ENCODE measurements around the gene MFNG.
"Not testable (repeated sequence)": the region's sequence is repeated elsewhere in the genome, so short reads cannot be mapped to it uniquely, and the experiment has no call there.

MFNG gene

GRCh38 chr22:37480387-37481346, 5.5 kb downstream of the MFNG start:
- DNase-seq (ENCODE audit: extremely low spot score, insufficient read length, low read depth) = no peak
- no peak for FAIRE-seq

- FAIRE-seq (no peak), DNase-seq (ENCODE audit: extremely low spot score, insufficient read length, low read depth) (no peak)
These were observed 7.0 kb downstream of the MFNG start for GRCh38 chr22:37479196-37479595.

- FAIRE-seq (no peak), DNase-seq (ENCODE audit: extremely low spot score, insufficient read length, low read depth) (no peak)
These were observed 9.5 kb downstream of the MFNG start for GRCh38 chr22:37476389-37477329.

GRCh38 chr22:37474447-37475090, 11.6 kb downstream of the MFNG start:
- no peak for FAIRE-seq
- no peak for DNase-seq (ENCODE audit: extremely low spot score, insufficient read length, low read depth)

- FAIRE-seq (no peak), DNase-seq (ENCODE audit: extremely low spot score, insufficient read length, low read depth) (no peak)
These were observed 12.7 kb downstream of the MFNG start for GRCh38 chr22:37473437-37473946.

GRCh38 chr22:37472418-37473006, 13.7 kb downstream of the MFNG start:
- DNase-seq (ENCODE audit: extremely low spot score, insufficient read length, low read depth) = no peak
- no peak for FAIRE-seq

GRCh38 chr22:37471727-37472417, 14.3 kb downstream of the MFNG start:
- FAIRE-seq (no peak), DNase-seq (ENCODE audit: extremely low spot score, insufficient read length, low read depth) (no peak)

- DNase-seq (ENCODE audit: extremely low spot score, insufficient read length, low read depth) (no peak), FAIRE-seq (no peak)
These were observed 16.1 kb downstream of the MFNG start for GRCh38 chr22:37470087-37470445.

GRCh38 chr22:37469416-37470086, 16.6 kb downstream of the MFNG start:
- no peak for DNase-seq (ENCODE audit: extremely low spot score, insufficient read length, low read depth)
- no peak for FAIRE-seq

GRCh38 chr22:37468201-37468695, 17.9 kb downstream of the MFNG start:
- not testable (repeated sequence) for DNase-seq (ENCODE audit: extremely low spot score, insufficient read length, low read depth); FAIRE-seq

- FAIRE-seq = no peak
These were observed 18.7 kb downstream of the MFNG start for GRCh38 chr22:37467391-37467955.

GRCh38 chr22:37464181-37464580, 22.0 kb downstream of the MFNG start:
- DNase-seq (ENCODE audit: extremely low spot score, insufficient read length, low read depth) (no peak), FAIRE-seq (peak; percentile 76)

More at GRCh38 chr22:37467391-37467955, 18.7 kb downstream of the MFNG start:
- DNase-seq (ENCODE audit: extremely low spot score, insufficient read length, low read depth) = no peak

GRCh38 chr22:37462983-37463382, 23.2 kb downstream of the MFNG start:
- DNase-seq (ENCODE audit: extremely low spot score, insufficient read length, low read depth) (no peak), FAIRE-seq (no peak)

GRCh38 chr22:37462436-37462835, 23.7 kb downstream of the MFNG start:
- DNase-seq (ENCODE audit: extremely low spot score, insufficient read length, low read depth) = no peak
- FAIRE-seq = no peak

GRCh38 chr22:37461961-37462360, 24.2 kb downstream of the MFNG start:
- no peak for FAIRE-seq
- no peak for DNase-seq (ENCODE audit: extremely low spot score, insufficient read length, low read depth)

GRCh38 chr22:37460684-37461083, 25.5 kb downstream of the MFNG start:
- no peak for DNase-seq (ENCODE audit: extremely low spot score, insufficient read length, low read depth)

GRCh38 chr22:37459206-37459605, 27.0 kb downstream of the MFNG start:
- no peak for DNase-seq (ENCODE audit: extremely low spot score, insufficient read length, low read depth)
- no peak for FAIRE-seq

More at GRCh38 chr22:37460684-37461083, 25.5 kb downstream of the MFNG start:
- FAIRE-seq = no peak

Data from GM18507 (cell line).